ENCODE measurements around the gene EXOC8. TPM values are rescaled to one million over a fixed set of nuclear protein-coding genes. Genes with fewer than 3 reads are reported as not detected.

Gene EXOC8
- total and polyA plus RNA-seq, 2 of the 8 experiments (the other 6 are each of a cell fraction or from before 2014, with no cell fraction given): 2.0 to 9.8 TPM

DNA sequence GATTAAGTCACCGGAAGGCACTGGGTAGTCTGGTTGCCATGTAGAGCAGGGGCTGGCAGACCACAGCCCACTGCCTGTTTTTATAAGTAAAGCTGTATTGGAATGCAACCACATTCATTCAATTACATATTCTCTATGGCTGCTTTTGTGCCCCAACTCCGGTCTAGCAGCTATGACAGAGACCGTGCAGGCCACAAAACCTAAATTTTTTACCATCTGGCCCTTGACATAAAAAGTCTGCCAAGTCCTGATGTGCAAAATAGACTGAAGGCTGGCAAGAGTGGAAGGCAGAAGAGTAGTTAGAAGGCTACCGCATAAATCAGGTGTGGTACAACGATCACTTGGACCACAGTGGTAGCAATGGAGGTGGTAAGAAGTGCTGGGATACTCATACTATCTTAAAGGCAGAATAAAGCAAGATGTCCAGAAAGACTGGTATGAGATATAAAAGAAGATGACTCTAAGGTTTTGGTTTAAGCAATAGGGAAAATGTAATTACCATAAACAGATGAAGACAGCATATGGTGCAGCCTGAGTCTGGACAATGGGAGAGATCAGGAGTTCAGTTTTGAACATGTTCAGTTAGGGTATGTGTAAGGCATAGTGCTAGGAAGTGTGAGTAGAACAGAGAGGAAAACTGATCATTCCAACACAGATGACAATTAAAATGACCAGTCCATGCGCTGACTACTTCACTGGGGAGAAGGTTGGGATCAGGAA is 47.2 kb upstream of the EXOC8 start:
- H2AFZ ChIP-seq (ENCODE audit: low read length): no peak overlapping the region
- H3K27ac ChIP-seq (ENCODE audit: low read depth, low read length): no peak overlapping the region
- H4K5ac ChIP-seq (ENCODE audit: insufficient read length, low read depth, low read length): no peak overlapping the region
- no peaks in the 10 kb centered on the region for H3K9me3 ChIP-seq (ENCODE audit: insufficient read depth in 2 of 2, low read depth in 1 of 2, low read length in 1 of 2)
- H3K4me3 ChIP-seq (ENCODE audit: extremely low read depth in 1 of 4, insufficient read depth in 2 of 4, low read depth in 3 of 4, low read length in 4 of 4): no peak overlapping the region
- ChIA-PET CTCF (ENCODE audit: partially characterized antibody) (interaction anchor here (0.6 to 1.4 kb wide), 2 partner anchors 15 to 168 kb away, joined by 3 to 4 read pairs; no protein-coding TSS in a partner anchor), POLR2A (ENCODE audit: partially characterized antibody) (no interaction called here)
- no peaks in the 10 kb centered on the region for H3K79me2 ChIP-seq (ENCODE audit: control insufficient read depth in 1 of 2, insufficient read depth in 2 of 2, low read length in 2 of 2)
- H2BK120ac ChIP-seq (replicated peaks; ENCODE audit: low read depth, low read length): no peak overlapping the region
- no peaks in the 10 kb centered on the region for H3K36me3 ChIP-seq (ENCODE audit: control insufficient read depth in 2 of 4, insufficient read depth in 4 of 4, low read length in 3 of 4)
- FAIRE-seq (no peak), DNase-seq (ENCODE audit: low read depth in 1 of 2, low spot score in 2 of 2) (no peak)
- H4K91ac ChIP-seq (replicated peaks; ENCODE audit: insufficient read length, low read length): no peak overlapping the region
- H3K18ac ChIP-seq (ENCODE audit: extremely low read depth, low read length): no peak overlapping the region
- H3K79me1 ChIP-seq (ENCODE audit: low read depth, low read length): no peaks in the 10 kb centered on the region
- H2AK5ac ChIP-seq (ENCODE audit: low read depth, low read length): no peak overlapping the region
- TF ChIP-seq HDAC6 (IDR thresholded peaks at IDR 0.05; ENCODE audit: low read depth, low read length) (no peak), SP4 (IDR thresholded peaks at IDR 0.05; ENCODE audit: low read length) (no peak), SIRT6 (IDR thresholded peaks at IDR 0.05; ENCODE audit: low read length) (no peak), BCL11A (IDR thresholded peaks at IDR 0.05; ENCODE audit: low read depth in 2 of 2, low read length in 2 of 2) (no peak), CBX5 (IDR thresholded peaks at IDR 0.05; ENCODE audit: low read depth, low read length) (no peak), EZH2 (IDR thresholded peaks at IDR 0.05; ENCODE audit: low read depth, low read length, severe bottlenecking) (no peak), BRCA1 (IDR thresholded peaks at IDR 0.05; ENCODE audit: low read depth, low read length) (no peak), POU5F1 (IDR thresholded peaks at IDR 0.05; ENCODE audit: low read depth, low read length) (no peak), FOSL1 (IDR thresholded peaks at IDR 0.05; ENCODE audit: insufficient read depth, low read depth, low read length) (no peak), NANOG (IDR thresholded peaks at IDR 0.05; ENCODE audit: insufficient read depth, low read depth, low read length, poor library complexity, severe bottlenecking) (no peak)
- TF ChIP-seq, protein P1, sequence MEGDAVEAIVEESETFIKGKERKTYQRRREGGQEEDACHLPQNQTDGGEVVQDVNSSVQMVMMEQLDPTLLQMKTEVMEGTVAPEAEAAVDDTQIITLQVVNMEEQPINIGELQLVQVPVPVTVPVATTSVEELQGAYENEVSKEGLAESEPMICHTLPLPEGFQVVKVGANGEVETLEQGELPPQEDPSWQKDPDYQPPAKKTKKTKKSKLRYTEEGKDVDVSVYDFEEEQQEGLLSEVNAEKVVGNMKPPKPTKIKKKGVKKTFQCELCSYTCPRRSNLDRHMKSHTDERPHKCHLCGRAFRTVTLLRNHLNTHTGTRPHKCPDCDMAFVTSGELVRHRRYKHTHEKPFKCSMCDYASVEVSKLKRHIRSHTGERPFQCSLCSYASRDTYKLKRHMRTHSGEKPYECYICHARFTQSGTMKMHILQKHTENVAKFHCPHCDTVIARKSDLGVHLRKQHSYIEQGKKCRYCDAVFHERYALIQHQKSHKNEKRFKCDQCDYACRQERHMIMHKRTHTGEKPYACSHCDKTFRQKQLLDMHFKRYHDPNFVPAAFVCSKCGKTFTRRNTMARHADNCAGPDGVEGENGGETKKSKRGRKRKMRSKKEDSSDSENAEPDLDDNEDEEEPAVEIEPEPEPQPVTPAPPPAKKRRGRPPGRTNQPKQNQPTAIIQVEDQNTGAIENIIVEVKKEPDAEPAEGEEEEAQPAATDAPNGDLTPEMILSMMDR (IDR thresholded peaks at IDR 0.05; ENCODE audit: control extremely low read depth in 1 of 3, insufficient read depth in 1 of 3, low read depth in 1 of 3, low read length in 3 of 3): no peak
- 90% methylated on average over 6 of the region's 6 CpGs; no CpG with 5 or more reads in 1 of the 2 experiments for WGBS, 2 experiments (ENCODE audit: extremely low coverage in 1 of 2, insufficient coverage in 1 of 2, insufficient read length in 1 of 2, insufficient replicate concordance in 2 of 2, low coverage in 1 of 2, low lambda C conversion rate in 2 of 2, missing lambda C conversion rate in 1 of 2)
- no peaks in the 10 kb centered on the region for H3K27me3 ChIP-seq (replicated peaks in 1 of 4; ENCODE audit: control insufficient read depth in 3 of 4, extremely low read depth in 1 of 4, insufficient read depth in 3 of 4, low read length in 3 of 4)
- no peak overlapping the region for H2BK20ac ChIP-seq (ENCODE audit: low read length)
- no peak overlapping the region for H3K56ac ChIP-seq (replicated peaks; ENCODE audit: insufficient read length, low read depth, low read length)
- H4K20me1 ChIP-seq (replicated peaks in 1 of 2; ENCODE audit: control insufficient read depth in 1 of 2, insufficient read depth in 2 of 2, low read length in 2 of 2): no peaks in the 10 kb centered on the region
- no peak overlapping the region for H2BK5ac ChIP-seq (ENCODE audit: low read depth, low read length)
- H3K4ac ChIP-seq (replicated peaks; ENCODE audit: insufficient read length, low read depth, low read length): no peak overlapping the region
- no peak overlapping the region for H3K9ac ChIP-seq (replicated peaks in 1 of 4; ENCODE audit: extremely low read depth in 1 of 4, low read depth in 3 of 4, low read length in 3 of 4)
- H3K4me1 ChIP-seq (replicated peaks in 1 of 4; ENCODE audit: control insufficient read depth in 3 of 4, insufficient read depth in 4 of 4, low read length in 3 of 4): no peaks in the 10 kb centered on the region
- no peak overlapping the region for H2BK12ac ChIP-seq (ENCODE audit: low read depth, low read length)
- no peak overlapping the region for H2BK15ac ChIP-seq (ENCODE audit: low read length)
- H3K23me2 ChIP-seq (ENCODE audit: low read depth, low read length): no peaks in the 10 kb centered on the region
- H4K8ac ChIP-seq (ENCODE audit: extremely low read depth, insufficient read depth, low read length): no peak overlapping the region
- no peak overlapping the region for H3K14ac ChIP-seq (ENCODE audit: insufficient read length)
- H3K23ac ChIP-seq (ENCODE audit: insufficient read length): no peak overlapping the region
- H3K4me2 ChIP-seq (ENCODE audit: insufficient read depth in 1 of 2, low read depth in 2 of 2, low read length in 2 of 2): no peak overlapping the region
